H1 (cell line): ENCODE data around the gene TAL2. TPM values are rescaled to one million over a fixed set of nuclear protein-coding genes. Genes with fewer than 3 reads are reported as not detected.

Experiments used
- BCL11A ChIP-seq, 2 experiments: IDR thresholded peaks; one replicate each; pipeline ENCODE4 v1.6.1; 2011; ENCODE audit warnings: low read depth in 2 of 2, low read length in 2 of 2, mild to moderate bottlenecking in 2 of 2
- JUN ChIP-seq: IDR thresholded peaks from 2 replicates; pipeline ENCODE4 v1.6.1; 2011; ENCODE audit warnings: low read depth, mild to moderate bottlenecking, improper control_type of control experiment, low read length
- KDM5A ChIP-seq: fragments of 200-600 bp; IDR thresholded peaks from 2 replicates; pipeline ENCODE4 v1.7.1; 2012; ENCODE audit warnings: mild to moderate bottlenecking, low read length, inconsistent platforms, mixed read lengths
- RAD21 ChIP-seq, 2 experiments: IDR thresholded peaks in 1 of 2; conservative IDR thresholded peaks in 1 of 2; 2 replicates each; pipeline ENCODE4 v1.6.1; 2011; ENCODE audit warnings: low read depth in 2 of 2, low read length in 2 of 2, improper control_type of control experiment in 1 of 2, inconsistent platforms in 1 of 2, mild to moderate bottlenecking in 1 of 2, moderate library complexity in 1 of 2
- TCF12 ChIP-seq: IDR thresholded peaks from 2 replicates; pipeline ENCODE4 v1.6.1; 2011; ENCODE audit warnings: low read depth, mild to moderate bottlenecking, low read length
- USF2 ChIP-seq: IDR thresholded peaks from 2 replicates; pipeline ENCODE4 v1.6.1; 2011; ENCODE audit warnings: low read length, improper control_type of control experiment
- polyA plus RNA-seq, 7 experiments: library from polyadenylated mRNA; depleted of rRNA in 3 of 7; stranded (reverse) in 5 of 7; unstranded in 2 of 7; fragments of >200 nt in 5 of 7; fragments of 200-250 nt in 2 of 7; gene quantifications; 1 replicate in 5 of 7; 2 replicates in 1 of 7; 4 replicates in 1 of 7; pipeline versions ENCODE4 v1.2.1 to v1.2.3, GENCODE V29; 2011 to 2013; ENCODE audit warnings: missing spikeins in 2 of 7, mixed read lengths in 2 of 7
- total RNA-seq: library from RNA; stranded (reverse); fragmentation: NEBNext Ultra II Directional; extraction: Animal tissue kit (Norgen Biotek cat#: 25700); gene quantifications from 2 replicates; pipeline ENCODE4 v1.2.1, GENCODE V29; 2021
- TF ChIP-seq, protein P1 (sequence below): IDR thresholded peaks from 2 replicates; pipeline ENCODE4 v1.6.1; 2012; ENCODE audit warnings: inconsistent platforms
- TF ChIP-seq, protein P2 (sequence below): fragments of 300-600 bp; sonication (generic); IDR thresholded peaks from 2 replicates; pipeline ENCODE4 v1.7.1; 2012; ENCODE audit warnings: low read length, moderate library complexity, mild to moderate bottlenecking, inconsistent platforms; ENCODE audit not compliant: insufficient replicate concordance

The TAL2 gene
- total and polyA plus RNA-seq, 2 of the 8 experiments (the other 6 are each of a cell fraction or from before 2014, with no cell fraction given): 0.65 to 0.82 TPM

DNA sequence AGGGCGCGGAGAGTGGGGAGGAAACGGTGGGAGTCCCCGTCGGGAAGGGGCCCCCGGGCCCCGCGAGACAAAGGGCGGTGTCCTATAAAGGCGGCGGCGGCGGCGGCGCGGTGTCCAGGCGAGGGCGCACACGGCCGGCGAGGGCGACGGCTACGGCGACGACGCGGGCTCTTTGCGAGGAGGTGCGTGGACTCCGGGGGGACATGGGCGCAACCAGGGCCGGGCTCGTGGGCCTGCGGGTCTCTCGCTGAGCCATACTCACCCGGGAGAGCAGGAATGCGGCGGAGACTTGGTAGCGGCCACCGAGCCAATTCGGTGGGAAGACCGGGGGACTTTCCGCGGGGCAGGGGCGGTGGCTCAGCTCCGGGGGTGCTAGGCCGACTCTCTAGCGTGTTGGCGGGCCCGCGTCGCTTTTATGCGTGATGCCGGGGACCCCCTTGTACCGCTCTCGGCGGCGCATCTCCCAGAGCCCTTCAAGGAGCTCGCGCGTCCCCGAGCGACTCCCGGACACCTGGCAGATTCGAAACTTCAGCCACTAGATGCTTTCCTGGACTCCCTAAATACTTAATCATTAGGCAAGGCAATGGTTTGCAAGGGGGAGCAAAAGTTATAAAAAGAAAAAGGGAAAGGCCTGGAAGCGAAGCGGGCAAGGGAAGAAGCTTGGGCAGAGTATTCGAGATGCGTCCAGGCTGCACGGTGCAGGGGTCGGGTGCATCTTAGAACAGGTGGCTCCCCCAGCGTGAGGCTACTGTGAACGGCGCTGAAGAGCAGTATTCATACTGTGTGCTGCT is 5.9 kb upstream of the TAL2 start (continued):
- TF ChIP-seq USF2: no peak
- TF ChIP-seq RAD21 (IDR thresholded peaks at IDR 0.05 in 1 of 2, conservative IDR thresholded peaks at IDR 0.05 in 1 of 2; ENCODE audit: low read depth in 2 of 2, low read length in 2 of 2): peak in 1 of 2 experiments; percentile 22; a peak in 2 of 4 replicates
- TF ChIP-seq TCF12: no peak
- no peak for TF ChIP-seq KDM5A
- TF ChIP-seq JUN: no peak
- TF ChIP-seq, protein P1, sequence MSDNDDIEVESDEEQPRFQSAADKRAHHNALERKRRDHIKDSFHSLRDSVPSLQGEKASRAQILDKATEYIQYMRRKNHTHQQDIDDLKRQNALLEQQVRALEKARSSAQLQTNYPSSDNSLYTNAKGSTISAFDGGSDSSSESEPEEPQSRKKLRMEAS: peak; percentile 95
- TF ChIP-seq BCL11A (IDR thresholded peaks at IDR 0.05; ENCODE audit: low read depth in 2 of 2, low read length in 2 of 2): no peak
- TF ChIP-seq, protein P2, sequence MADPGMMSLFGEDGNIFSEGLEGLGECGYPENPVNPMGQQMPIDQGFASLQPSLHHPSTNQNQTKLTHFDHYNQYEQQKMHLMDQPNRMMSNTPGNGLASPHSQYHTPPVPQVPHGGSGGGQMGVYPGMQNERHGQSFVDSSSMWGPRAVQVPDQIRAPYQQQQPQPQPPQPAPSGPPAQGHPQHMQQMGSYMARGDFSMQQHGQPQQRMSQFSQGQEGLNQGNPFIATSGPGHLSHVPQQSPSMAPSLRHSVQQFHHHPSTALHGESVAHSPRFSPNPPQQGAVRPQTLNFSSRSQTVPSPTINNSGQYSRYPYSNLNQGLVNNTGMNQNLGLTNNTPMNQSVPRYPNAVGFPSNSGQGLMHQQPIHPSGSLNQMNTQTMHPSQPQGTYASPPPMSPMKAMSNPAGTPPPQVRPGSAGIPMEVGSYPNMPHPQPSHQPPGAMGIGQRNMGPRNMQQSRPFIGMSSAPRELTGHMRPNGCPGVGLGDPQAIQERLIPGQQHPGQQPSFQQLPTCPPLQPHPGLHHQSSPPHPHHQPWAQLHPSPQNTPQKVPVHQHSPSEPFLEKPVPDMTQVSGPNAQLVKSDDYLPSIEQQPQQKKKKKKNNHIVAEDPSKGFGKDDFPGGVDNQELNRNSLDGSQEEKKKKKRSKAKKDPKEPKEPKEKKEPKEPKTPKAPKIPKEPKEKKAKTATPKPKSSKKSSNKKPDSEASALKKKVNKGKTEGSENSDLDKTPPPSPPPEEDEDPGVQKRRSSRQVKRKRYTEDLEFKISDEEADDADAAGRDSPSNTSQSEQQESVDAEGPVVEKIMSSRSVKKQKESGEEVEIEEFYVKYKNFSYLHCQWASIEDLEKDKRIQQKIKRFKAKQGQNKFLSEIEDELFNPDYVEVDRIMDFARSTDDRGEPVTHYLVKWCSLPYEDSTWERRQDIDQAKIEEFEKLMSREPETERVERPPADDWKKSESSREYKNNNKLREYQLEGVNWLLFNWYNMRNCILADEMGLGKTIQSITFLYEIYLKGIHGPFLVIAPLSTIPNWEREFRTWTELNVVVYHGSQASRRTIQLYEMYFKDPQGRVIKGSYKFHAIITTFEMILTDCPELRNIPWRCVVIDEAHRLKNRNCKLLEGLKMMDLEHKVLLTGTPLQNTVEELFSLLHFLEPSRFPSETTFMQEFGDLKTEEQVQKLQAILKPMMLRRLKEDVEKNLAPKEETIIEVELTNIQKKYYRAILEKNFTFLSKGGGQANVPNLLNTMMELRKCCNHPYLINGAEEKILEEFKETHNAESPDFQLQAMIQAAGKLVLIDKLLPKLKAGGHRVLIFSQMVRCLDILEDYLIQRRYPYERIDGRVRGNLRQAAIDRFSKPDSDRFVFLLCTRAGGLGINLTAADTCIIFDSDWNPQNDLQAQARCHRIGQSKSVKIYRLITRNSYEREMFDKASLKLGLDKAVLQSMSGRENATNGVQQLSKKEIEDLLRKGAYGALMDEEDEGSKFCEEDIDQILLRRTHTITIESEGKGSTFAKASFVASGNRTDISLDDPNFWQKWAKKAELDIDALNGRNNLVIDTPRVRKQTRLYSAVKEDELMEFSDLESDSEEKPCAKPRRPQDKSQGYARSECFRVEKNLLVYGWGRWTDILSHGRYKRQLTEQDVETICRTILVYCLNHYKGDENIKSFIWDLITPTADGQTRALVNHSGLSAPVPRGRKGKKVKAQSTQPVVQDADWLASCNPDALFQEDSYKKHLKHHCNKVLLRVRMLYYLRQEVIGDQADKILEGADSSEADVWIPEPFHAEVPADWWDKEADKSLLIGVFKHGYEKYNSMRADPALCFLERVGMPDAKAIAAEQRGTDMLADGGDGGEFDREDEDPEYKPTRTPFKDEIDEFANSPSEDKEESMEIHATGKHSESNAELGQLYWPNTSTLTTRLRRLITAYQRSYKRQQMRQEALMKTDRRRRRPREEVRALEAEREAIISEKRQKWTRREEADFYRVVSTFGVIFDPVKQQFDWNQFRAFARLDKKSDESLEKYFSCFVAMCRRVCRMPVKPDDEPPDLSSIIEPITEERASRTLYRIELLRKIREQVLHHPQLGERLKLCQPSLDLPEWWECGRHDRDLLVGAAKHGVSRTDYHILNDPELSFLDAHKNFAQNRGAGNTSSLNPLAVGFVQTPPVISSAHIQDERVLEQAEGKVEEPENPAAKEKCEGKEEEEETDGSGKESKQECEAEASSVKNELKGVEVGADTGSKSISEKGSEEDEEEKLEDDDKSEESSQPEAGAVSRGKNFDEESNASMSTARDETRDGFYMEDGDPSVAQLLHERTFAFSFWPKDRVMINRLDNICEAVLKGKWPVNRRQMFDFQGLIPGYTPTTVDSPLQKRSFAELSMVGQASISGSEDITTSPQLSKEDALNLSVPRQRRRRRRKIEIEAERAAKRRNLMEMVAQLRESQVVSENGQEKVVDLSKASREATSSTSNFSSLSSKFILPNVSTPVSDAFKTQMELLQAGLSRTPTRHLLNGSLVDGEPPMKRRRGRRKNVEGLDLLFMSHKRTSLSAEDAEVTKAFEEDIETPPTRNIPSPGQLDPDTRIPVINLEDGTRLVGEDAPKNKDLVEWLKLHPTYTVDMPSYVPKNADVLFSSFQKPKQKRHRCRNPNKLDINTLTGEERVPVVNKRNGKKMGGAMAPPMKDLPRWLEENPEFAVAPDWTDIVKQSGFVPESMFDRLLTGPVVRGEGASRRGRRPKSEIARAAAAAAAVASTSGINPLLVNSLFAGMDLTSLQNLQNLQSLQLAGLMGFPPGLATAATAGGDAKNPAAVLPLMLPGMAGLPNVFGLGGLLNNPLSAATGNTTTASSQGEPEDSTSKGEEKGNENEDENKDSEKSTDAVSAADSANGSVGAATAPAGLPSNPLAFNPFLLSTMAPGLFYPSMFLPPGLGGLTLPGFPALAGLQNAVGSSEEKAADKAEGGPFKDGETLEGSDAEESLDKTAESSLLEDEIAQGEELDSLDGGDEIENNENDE: no peak
